Fibroblast of skin of right biceps (primary cell): ENCODE measurements around the gene MRPS9.

Source experiments
- DNase-seq: peaks from one replicate; pipeline ENCODE4 v3.0.0-alpha.2; 2013

MRPS9 gene

DNA sequence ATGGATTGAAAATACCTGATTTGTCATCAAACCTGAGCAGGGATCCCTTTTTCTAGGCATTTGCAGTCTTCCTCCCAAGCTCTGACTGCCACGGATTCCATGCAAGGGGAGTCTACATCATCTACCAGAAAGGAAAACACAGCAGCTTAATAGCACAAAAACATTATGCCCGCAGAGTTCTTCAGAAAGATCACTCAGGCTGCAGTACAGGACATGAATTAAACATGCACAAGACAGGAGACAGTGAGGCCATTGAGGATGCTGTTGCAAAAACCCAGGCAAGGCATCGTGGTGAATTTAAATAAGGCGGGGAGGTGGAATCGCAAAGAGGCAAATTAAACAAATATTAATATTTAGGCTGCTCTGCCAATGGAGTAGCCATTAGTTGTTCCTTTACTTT is 88.5 kb downstream of the MRPS9 start:
- no peak for DNase-seq

DNA sequence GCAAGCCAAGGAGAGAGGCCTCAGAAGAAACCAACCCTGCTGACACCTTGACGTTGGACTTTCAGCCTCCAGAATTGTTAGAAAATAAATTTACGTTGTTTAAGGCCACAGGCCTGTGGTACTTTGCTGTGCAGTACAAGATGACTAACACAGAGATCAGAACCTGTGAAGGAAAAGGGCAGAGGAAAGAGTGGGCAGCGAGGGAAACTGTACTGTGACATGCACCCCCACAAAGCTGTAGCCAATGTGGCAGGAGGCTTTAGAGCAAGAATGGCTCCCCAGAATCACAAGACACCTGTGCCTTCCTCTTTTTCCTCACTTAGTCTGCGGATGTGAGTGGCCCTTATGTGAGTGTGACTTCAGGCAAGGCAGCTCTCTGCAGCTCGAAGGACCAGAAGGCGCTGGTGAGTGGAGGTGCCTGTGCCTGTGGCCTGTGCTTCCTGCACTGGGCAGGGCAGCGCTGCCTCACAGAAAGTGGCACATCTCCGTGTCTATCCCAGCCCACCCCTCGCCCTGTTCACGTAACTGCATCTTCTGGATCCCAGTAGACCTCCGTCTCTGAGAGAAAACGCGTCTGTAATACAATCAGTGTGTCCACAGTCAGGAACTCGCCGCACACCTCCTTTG is 89.5 kb downstream of the MRPS9 start:
- no peak for DNase-seq

DNA sequence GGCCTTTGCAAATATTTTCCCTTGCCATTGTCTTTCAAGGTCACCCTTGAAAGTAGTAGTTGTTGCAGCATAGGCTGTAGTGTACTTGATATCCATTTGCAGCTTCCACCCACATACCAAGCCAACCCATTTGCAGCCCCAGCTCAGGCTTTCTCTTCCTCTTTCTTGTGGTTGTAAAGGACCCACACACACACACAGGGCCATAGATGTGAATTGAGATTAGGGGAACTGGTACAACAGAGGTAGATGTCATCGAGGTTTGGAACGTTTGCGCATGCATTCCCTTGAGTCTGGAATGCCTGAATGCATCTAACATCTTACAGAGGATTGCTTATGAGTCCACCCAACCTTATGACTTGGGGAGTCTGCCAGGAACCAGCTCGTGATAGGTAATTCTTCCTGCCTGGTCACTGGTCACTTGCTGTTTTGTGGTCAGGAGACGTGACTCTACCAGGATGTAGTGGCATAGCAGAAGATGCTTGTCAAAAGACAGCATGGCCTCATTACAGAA is 91.9 kb downstream of the MRPS9 start:
- DNase-seq, result no peak

DNA sequence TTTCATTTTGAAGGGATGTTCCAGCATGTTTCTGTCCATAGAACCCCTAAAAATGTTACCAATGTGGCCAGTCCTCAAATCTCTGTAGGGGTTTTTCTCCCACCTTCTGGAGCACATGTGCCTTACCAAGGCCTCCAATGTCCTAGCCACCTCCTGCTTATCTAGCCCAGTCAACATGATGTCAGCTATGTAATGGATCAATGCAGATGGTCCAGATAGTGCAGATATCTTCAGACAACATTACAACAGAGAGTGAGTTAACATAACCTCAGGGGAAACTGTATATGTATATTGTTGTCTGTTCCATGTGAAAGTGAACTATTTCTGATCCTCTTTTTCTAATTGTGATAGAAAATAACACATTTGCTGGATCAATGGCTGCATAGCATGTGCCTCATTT is 92.7 kb downstream of the MRPS9 start:
- no peak for DNase-seq

DNA sequence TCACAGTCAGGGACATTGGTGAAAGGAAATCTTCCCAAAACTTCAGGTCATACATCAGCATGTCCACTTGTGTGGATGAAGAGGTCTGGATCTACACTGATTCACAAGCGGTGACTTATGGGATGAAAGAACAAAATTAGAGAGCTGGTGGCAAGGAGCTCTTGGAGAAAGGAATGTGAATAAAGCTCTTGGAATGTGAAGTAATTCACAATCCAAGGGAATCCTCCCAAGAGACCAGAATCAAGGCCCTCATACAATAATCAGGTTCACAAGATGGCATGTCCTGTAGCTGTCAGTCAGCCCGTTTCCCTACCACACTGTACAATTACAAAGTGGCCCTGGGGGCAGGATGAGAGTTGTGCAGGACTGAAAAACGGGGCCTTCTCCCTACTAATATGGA is 96.2 kb downstream of the MRPS9 start:
- DNase-seq, result peak; percentile 61

DNA sequence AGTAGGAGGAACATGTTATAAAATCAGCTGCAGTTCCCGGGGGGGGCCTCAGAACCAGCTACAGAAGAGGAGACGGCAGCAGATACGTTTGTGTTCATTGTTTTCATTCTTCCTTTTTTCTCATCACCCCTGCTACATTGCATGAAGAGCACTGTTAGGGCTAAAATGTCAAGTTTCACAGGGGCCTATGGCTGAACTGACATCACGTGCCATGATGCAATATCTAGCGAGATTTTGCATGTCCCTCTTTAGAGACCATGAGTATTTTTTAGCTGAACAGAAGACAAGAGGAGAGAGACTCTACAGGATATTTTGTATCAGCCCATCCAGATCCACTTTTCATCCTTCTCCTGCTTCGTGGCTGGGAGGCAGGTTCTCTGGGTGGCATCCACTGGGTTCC is 97.6 kb downstream of the MRPS9 start:
- no peak for DNase-seq

DNA sequence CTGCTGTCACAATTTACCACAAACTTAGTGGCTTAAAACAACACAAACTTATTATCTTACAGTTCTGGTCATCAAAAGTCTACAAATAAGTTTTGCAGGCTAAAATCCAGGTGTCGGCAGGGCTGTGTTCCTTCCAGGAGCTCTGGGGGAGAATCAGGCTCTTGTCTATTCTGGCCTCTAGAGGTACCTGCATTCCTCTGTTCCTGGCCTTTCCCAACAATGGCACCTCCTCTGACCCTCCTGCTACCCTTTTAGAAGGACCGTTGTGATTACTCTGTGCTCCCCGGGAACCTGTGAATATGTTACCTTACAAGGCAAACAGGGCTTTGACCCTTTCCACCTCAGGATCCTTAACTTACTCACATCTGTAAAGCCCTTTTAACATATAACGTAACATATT is 98.5 kb downstream of the MRPS9 start:
- no peak for DNase-seq

DNA sequence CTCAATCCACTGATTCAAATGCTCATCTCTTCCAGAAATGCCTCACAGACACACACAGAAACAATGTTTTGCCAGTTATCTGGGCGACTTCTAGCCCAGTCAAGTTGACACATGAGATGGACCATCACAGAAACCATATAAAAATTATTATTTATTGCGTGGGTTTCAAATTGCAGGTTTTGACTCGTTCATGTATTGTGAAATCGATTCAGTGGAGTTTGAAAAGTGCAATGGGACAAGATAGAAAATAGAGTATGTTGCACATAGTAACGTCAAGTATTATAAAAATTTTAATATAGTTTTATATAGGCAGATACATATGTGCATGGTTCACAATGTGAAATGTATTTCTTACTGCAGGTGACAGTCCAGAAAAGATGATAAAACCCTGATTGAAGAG is 100.8 kb downstream of the MRPS9 start:
- DNase-seq, result no peak

DNA sequence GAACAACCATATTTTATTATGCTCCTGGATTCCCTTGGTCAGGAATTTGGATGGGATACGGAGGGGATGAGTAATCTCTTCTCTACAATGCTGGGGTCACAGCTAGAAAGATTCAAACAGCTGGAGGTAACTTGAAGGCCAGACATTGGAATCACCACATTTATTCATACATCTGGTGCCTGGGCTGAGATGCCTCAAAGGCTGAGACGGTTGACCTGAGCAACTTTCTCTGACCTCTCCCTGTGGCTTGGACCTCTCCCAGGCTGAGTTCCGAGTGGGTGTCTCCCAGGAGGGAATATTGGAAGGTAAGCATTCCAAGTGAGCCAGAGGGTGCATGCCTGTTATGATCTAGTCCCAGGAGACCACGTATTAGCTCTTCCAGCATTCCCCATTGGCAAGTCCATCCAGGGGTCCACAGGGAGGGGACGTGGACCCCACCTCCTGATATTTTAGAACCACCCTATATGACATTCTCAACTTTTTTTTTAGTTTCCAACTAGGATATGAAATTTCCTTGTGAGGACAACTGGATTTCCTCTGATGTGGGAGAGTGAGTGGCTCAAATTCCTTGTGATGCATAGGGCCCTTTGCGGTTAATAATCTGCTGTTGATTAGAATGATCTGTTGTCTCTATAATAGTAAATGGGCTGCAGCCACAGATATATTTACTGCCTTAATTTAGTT is 101.8 kb downstream of the MRPS9 start:
- peak; percentile 63 for DNase-seq

DNA sequence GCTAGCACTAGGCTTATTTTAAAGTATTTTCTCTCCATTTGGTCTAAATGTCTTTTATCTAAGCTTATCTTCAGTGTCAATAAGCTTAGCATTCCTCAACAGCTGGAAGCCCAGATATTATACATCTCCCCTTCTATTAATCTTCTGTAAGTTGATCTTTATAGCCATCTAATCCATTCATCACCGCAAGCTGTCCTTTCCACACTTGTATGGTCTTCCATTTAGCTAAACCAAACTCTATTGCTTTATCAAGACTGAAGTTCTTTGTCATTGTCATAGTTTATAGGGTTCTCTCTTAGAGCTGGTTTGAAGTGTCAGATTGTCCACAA is 102.3 kb downstream of the MRPS9 start:
- DNase-seq, result no peak

DNA sequence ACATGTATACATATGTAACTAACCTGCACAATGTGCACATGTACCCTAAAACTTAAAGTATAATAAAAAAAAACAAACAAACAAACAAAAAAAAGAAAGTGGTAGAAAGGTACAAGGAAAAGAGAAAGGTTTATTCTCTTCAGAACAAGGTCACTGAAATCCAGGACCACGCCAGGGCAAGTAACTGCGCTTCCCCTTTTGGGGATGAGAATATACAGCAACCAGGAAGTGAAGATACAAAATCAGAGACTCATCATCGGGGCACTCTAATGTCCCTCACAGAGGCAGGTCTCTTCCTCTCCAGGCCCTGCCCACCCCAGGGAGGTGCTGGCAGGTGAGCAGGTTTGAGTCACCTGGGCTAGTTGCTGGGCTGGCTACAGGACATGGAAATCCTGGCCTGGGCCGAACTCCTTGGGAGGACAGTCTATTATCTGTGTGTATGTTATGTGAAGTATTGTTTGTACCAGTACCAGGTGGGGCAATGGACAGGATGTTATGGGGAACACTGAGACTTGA is 103.3 kb downstream of the MRPS9 start:
- DNase-seq, result no peak

DNA sequence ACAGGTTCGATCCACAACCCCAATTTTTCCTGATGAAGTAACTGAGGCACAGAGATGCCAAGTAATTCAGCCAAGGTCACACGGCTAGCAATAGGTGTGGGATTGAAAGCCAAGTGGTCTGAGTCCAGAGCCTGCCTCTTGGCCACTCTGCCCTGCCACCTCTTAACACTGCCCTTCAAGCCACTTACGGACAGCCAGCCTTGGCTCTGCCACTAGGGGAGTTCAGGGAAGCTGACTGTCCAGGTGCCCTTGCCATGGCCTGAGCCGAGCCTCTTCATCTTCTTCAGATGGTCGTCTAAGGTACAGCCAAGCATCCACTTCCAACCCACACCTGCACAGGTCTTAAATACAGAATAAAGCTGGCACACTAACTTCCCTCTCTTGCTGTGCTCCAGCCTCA is 104.4 kb downstream of the MRPS9 start:
- no peak for DNase-seq

DNA sequence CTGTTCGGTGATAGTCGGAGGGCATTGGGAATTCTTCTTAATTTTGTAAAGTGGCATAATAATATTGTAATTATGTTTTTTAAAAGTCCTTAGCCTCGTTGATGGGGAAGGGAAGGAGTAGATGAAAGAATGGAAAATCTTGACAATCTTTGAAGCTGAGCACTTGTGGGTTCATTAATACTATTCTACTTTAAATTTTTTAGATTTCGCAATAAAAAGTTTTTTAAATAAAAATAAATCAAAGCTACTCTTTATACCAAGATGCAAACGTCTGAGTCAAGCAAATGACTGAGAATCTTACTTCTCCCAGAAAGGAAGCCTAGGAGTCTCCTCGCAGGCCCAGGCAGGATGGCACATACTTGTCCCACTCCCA is 105.2 kb downstream of the MRPS9 start:
- DNase-seq, result no peak

DNA sequence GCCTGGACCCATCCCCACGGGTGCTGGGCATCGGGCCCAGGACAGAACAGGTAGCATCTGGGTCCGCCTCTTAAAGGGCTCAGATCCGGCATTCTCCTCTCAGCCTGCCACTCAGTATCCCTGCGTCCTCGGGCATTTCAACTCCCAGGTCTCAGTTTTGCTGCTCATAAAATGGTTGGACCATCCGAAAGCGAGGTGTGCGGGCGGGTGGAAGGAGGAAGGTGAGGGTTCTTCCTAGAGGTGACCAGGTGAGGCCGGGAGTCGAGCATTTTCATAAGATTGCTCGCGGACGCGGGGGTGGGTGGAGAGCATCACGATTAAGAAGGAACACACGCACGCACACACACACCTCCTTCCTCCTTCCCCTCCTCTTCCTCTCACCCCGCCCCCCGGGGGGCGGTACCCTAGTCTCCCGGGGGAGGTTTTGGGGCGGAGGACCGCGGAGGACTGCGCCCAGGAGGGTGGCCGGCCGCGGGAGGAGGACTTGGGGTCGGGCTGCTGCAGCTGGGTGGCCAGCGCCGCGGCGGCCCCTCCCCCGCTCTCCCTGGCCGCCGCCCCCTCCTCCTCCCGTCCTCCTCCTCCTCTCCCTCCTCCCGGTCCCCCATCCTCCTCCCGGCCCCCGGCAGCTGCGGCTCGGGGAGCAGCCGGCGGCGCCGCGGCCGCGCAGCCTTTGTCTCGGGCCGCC is 105.7 kb downstream of the MRPS9 start:
- DNase-seq, result peak; percentile 50

DNA sequence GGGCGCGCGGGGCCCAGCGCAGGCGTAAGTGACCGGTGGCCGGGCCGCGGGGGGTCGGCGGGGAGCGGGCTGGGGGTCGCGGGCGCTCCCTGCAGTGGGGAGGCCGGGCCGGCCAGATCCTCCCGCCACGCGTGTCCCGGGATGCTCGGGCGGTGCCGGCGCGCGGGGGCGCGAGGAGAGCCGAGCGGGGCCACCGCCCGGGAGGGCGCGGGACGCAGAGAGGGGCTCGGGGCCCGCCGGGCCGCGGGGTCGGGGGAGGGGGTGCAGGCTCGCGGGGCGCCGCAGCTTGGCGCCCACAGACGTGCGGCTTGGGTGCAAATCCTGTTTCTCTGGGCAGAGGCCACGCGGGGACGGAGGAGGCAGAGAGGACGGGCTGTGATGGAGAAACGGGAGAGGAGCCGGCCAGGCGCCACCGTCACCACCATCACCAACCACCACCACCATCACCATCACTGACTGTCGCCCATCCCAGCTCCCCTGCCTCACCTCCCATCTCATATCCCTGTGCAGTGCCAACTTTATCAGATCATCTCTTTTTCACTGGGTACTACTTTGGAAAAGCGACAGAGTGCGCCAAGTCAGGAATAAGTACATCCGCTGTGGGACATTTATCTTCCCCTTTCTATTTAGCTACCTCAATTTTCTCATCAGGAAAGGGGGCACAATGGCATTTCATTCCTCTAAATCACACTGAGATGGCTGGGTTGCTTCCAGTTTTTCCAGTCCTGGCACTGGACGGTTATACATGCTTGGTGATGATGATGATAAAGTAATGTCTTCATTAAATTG is 106.5 kb downstream of the MRPS9 start:
- no peak for DNase-seq

DNA sequence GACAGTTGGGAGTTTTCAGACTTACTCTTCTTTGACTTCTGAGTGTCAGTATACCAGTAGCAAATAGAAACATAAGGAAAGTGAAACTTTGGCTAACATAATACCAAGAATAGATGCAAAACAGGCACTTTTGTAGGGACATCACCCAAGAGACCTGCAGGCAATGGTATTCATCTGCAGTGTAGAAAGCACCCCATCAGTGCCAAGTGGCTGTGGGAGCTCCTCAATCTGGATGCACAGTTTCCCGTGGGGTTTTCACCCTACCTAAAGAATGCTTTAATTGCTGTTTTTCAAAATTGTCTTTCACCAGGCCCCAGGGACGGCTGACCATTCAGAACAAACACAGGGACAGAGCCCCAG is 107.1 kb downstream of the MRPS9 start:
- DNase-seq, result no peak

DNA sequence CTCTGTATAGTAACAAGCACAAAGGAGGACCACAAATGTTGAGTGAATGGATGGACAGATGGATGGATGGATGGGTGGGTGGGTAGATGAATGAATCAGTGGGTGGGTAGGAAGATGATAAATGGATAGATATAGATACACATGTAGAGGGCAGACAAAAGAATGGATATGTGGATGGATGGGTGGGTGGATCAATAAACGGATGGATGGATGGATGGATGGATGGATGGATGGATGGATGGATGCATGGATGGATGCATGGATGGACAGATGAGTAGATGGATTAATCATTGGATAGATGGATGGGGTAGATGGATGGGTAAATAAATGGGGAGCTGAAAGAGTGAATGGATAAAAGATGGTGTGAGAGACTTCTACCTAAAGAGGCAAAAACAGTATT is 111.4 kb downstream of the MRPS9 start:
- DNase-seq, result no peak
